ENCODE data around the gene DEK.

DNA sequence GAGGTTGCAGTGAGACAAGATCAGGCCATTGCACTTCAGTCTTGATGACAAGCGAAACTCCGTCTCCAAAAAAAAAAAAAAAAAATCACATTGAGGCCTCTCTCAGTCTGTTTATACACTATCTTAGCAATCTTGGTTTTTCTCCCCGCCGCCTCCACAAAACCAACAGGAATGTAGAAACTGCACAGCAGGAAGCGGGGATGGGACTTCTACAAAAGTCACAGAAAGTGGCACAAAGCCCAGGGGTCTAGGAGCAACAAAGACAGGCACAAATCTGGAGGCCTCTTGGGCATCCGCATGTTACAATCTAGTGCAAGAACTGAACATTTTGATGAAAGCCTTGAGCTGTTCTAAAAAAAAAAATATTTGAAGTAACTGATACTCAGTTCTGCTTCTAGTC, 60.5 kb downstream of the DEK start:
- TF ChIP-seq, protein P1, sequence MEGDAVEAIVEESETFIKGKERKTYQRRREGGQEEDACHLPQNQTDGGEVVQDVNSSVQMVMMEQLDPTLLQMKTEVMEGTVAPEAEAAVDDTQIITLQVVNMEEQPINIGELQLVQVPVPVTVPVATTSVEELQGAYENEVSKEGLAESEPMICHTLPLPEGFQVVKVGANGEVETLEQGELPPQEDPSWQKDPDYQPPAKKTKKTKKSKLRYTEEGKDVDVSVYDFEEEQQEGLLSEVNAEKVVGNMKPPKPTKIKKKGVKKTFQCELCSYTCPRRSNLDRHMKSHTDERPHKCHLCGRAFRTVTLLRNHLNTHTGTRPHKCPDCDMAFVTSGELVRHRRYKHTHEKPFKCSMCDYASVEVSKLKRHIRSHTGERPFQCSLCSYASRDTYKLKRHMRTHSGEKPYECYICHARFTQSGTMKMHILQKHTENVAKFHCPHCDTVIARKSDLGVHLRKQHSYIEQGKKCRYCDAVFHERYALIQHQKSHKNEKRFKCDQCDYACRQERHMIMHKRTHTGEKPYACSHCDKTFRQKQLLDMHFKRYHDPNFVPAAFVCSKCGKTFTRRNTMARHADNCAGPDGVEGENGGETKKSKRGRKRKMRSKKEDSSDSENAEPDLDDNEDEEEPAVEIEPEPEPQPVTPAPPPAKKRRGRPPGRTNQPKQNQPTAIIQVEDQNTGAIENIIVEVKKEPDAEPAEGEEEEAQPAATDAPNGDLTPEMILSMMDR (conservative IDR thresholded peaks at IDR 0.05), result no peak
- TF ChIP-seq EZH2 (IDR thresholded peaks at IDR 0.05; ENCODE audit: low read depth), result no peak

All from PC-9 (cell line).